MM.1S (cell line): Measurements from ENCODE around the gene BCL6.
A peak's percentile ranks its signal among the peaks of the same experiment; 100 is the strongest.

Experiments used
- DNase-seq: peaks from one replicate; pipeline ENCODE4 v3.0.0-alpha.2; 2015
- H2AFZ ChIP-seq: fragments of 300-600 bp; sonication (generic); 2 replicates; pipeline ENCODE4 v1.6.0; 2016; ENCODE audit warnings: antibody characterized with exemption, low read length
- H3F3A ChIP-seq: fragments of 300-600 bp; sonication (generic); 2 replicates; pipeline ENCODE4 v1.6.1; 2016; ENCODE audit warnings: mild to moderate bottlenecking, antibody characterized with exemption, low read length, moderate library complexity, mixed read lengths; ENCODE audit not compliant: insufficient read depth
- H3K27ac ChIP-seq: fragments of 300-600 bp; sonication (generic); 2 replicates; pipeline ENCODE4 v1.5.1; 2016; ENCODE audit warnings: mild to moderate bottlenecking, low read length
- H3K27me3 ChIP-seq: fragments of 300-600 bp; sonication (generic); replicated peaks from 2 replicates; pipeline ENCODE4 v1.6.0; 2016; ENCODE audit warnings: low read length; ENCODE audit not compliant: insufficient read depth
- H3K36me3 ChIP-seq: fragments of 300-600 bp; sonication (generic); replicated peaks from 2 replicates; pipeline ENCODE4 v1.6.1; 2016; ENCODE audit warnings: mild to moderate bottlenecking, low read length, mixed read lengths; ENCODE audit not compliant: insufficient read depth
- H3K4me1 ChIP-seq: fragments of 300-600 bp; sonication (generic); 2 replicates; pipeline ENCODE4 v1.6.1; 2016; ENCODE audit warnings: low read length, mixed read lengths
- H3K4me2 ChIP-seq: fragments of 300-600 bp; sonication (generic); 2 replicates; pipeline ENCODE4 v1.6.0; 2016; ENCODE audit warnings: low read depth, low read length
- H3K4me3 ChIP-seq: fragments of 300-600 bp; sonication (generic); 2 replicates; pipeline ENCODE4 v1.5.1; 2016; ENCODE audit warnings: low read length, mixed read lengths
- H3K79me2 ChIP-seq: fragments of 300-600 bp; sonication (generic); 2 replicates; pipeline ENCODE4 v1.6.1; 2016; ENCODE audit warnings: mixed run types, low read length, mixed read lengths
- H3K9ac ChIP-seq: fragments of 300-600 bp; sonication (generic); 2 replicates; pipeline ENCODE4 v1.6.1; 2016; ENCODE audit warnings: low read length, mixed read lengths
- H3K9me2 ChIP-seq: fragments of 300-600 bp; sonication (generic); replicated peaks from 2 replicates; pipeline ENCODE4 v1.6.1; 2016; ENCODE audit warnings: mild to moderate bottlenecking, low read length, mixed read lengths; ENCODE audit not compliant: insufficient read depth
- H3K9me3 ChIP-seq: fragments of 300-600 bp; sonication (generic); replicated peaks from 2 replicates; pipeline ENCODE4 v1.6.1; 2016; ENCODE audit warnings: mild to moderate bottlenecking, low read length, mixed read lengths; ENCODE audit not compliant: insufficient read depth
- H4K20me1 ChIP-seq: fragments of 300-600 bp; sonication (generic); 2 replicates; pipeline ENCODE4 v1.6.1; 2016; ENCODE audit warnings: mild to moderate bottlenecking, low read length, moderate library complexity, mixed read lengths; ENCODE audit not compliant: insufficient read depth
- EZH2 ChIP-seq: fragments of 300-600 bp; sonication (generic); optimal IDR thresholded peaks from 2 replicates; pipeline ENCODE3; 2017; ENCODE audit warnings: low read depth, mild to moderate bottlenecking, antibody characterized with exemption, low read length, mixed read lengths
- EZH2phosphoT487 ChIP-seq: fragments of 300-600 bp; sonication (generic); IDR thresholded peaks from 2 replicates; pipeline ENCODE4 v1.6.1; 2018; ENCODE audit warnings: antibody characterized with exemption, low read length
- TF ChIP-seq, protein P1 (sequence below): fragments of 300-600 bp; sonication (generic); IDR thresholded peaks from 2 replicates; pipeline ENCODE4 v1.5.1; 2016; ENCODE audit warnings: antibody characterized with exemption, low read length, mixed read lengths

BCL6 gene

DNA sequence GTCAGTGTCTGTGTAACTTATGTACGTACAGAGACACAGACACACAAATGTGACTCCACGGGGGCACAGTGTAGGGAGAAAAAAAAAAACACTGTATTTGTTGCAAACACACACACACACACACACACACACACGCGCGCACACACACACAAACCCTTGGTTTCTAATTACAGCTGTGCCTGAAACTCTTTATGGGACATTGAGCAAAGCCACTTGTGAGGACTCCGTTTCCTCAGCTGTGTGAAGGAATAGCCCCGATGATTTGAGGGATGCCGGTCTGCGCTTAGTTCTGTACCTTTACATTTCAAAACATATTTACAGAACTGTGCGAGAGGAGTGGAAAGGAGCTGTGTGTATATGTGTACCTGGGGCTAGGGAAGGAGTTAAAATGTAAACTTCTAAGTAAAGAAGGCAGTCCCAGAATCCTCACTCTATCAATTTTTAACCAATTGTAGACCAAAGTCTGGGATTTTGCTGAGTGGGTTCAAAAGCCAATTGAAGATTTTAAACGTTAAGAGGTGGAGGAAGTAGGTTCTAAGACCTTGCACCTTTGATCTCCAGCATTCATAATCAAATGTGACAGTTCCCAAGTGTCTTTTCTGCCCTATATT lies 5.3 kb upstream of the BCL6 start:
- Histone ChIP-seq H3K9me2 (no peaks in the 10 kb centered on the region), H4K20me1 (no peaks in the 10 kb centered on the region), H3K36me3 (no peaks in the 10 kb centered on the region), H3K4me1 (no peaks in the 10 kb centered on the region), H2AFZ (no peak overlapping the region), H3K4me2 (no peak overlapping the region), H3K9ac (no peak overlapping the region), H3K4me3 (no peak overlapping the region), H3K27me3 (peaks cover 9% of the 10 kb centered on the region), H3K27ac (no peak overlapping the region), H3F3A (no peaks in the 10 kb centered on the region), H3K9me3 (no peaks in the 10 kb centered on the region), H3K79me2 (no peaks in the 10 kb centered on the region)
- TF ChIP-seq, protein P1, sequence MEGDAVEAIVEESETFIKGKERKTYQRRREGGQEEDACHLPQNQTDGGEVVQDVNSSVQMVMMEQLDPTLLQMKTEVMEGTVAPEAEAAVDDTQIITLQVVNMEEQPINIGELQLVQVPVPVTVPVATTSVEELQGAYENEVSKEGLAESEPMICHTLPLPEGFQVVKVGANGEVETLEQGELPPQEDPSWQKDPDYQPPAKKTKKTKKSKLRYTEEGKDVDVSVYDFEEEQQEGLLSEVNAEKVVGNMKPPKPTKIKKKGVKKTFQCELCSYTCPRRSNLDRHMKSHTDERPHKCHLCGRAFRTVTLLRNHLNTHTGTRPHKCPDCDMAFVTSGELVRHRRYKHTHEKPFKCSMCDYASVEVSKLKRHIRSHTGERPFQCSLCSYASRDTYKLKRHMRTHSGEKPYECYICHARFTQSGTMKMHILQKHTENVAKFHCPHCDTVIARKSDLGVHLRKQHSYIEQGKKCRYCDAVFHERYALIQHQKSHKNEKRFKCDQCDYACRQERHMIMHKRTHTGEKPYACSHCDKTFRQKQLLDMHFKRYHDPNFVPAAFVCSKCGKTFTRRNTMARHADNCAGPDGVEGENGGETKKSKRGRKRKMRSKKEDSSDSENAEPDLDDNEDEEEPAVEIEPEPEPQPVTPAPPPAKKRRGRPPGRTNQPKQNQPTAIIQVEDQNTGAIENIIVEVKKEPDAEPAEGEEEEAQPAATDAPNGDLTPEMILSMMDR: no peak
- TF ChIP-seq EZH2 (no peak), EZH2phosphoT487 (no peak)
- DNase-seq: no peak

DNA sequence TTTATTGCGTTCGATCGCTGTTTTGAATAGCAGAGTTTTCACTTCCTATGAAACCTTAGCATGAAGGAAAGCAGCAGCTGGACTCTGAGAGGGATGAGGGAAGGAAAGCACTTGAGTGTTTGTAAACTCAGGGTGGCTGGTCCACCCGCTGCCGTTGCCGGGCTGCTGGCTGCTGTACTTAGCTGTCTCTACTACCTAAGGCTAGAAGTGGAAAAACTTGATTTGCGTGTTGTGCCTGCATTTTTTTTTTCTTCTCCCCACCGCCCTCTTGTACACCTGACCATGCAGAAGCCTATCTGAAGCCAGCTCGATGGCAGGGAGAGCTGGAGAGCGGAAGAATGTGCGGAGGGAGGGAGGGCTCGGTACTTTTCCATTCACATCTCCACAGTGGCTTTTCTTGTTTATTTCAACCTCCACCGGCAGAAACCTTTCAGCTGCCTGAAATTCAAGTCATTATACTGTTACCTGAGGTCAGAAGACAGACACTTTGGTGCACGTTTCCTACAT lies 4.8 kb upstream of the BCL6 start:
- H3F3A ChIP-seq: peaks cover 3% of the 10 kb centered on the region
- no peak for DNase-seq
- no peak overlapping the region for H2AFZ ChIP-seq
- H3K4me3 ChIP-seq: no peak overlapping the region
- H4K20me1 ChIP-seq: no peaks in the 10 kb centered on the region
- H3K9ac ChIP-seq: no peak overlapping the region
- H3K4me2 ChIP-seq: no peak overlapping the region
- no peaks in the 10 kb centered on the region for H3K4me1 ChIP-seq
- no peaks in the 10 kb centered on the region for H3K36me3 ChIP-seq
- TF ChIP-seq, protein P1: no peak
- TF ChIP-seq EZH2: no peak
- no peak for TF ChIP-seq EZH2phosphoT487
- no peak overlapping the region for H3K27ac ChIP-seq
- peaks cover 9% of the 10 kb centered on the region for H3K27me3 ChIP-seq
- no peaks in the 10 kb centered on the region for H3K9me3 ChIP-seq
- H3K9me2 ChIP-seq: no peaks in the 10 kb centered on the region
- no peaks in the 10 kb centered on the region for H3K79me2 ChIP-seq

DNA sequence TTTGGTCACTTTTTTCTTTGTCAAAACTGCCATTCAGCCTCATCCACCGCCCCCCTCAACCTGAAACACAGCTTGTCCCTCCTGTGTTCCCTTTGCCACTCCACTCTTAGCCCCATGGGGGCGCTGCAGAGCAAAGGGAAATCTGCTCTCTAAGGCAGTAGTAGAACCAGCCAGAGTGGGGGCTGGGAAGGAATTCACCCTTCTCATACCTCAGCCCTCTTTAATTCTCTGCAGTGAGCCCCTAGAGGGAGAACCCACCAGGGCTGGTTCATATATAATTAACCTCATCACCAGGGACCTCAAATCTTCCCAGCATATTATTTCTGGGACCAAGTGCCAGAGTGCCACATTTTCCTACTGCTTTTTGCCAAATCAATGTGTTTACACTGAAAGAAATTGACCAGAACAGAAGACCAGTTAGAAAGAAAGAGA lies 2.8 kb upstream of the BCL6 start:
- Histone ChIP-seq H3K9ac (no peak overlapping the region), H3F3A (peaks cover 11% of the 10 kb centered on the region), H3K79me2 (no peaks in the 10 kb centered on the region), H3K9me2 (no peaks in the 10 kb centered on the region), H3K4me2 (no peak overlapping the region), H3K4me1 (no peaks in the 10 kb centered on the region), H3K27ac (no peak overlapping the region), H3K4me3 (no peak overlapping the region), H4K20me1 (no peaks in the 10 kb centered on the region), H3K27me3 (peaks cover 10% of the 10 kb centered on the region), H3K36me3 (no peaks in the 10 kb centered on the region), H3K9me3 (no peaks in the 10 kb centered on the region), H2AFZ (no peak overlapping the region)
- DNase-seq: peak; percentile 79
- TF ChIP-seq, protein P1: peak; percentile 99
- TF ChIP-seq EZH2phosphoT487: no peak
